ENCODE measurements around the gene MAZ. TPM values are rescaled to one million over a fixed set of nuclear protein-coding genes. Genes with fewer than 3 reads are reported as not detected.
A peak's percentile ranks its signal among the peaks of the same experiment; 100 is the strongest.
"Not testable (repeated sequence)": the region's sequence is repeated elsewhere in the genome, so short reads cannot be mapped to it uniquely, and the experiment has no call there.

Gene MAZ
- total RNA-seq, 2 experiments from 2014 or later: 427 to 438 TPM

DNA sequence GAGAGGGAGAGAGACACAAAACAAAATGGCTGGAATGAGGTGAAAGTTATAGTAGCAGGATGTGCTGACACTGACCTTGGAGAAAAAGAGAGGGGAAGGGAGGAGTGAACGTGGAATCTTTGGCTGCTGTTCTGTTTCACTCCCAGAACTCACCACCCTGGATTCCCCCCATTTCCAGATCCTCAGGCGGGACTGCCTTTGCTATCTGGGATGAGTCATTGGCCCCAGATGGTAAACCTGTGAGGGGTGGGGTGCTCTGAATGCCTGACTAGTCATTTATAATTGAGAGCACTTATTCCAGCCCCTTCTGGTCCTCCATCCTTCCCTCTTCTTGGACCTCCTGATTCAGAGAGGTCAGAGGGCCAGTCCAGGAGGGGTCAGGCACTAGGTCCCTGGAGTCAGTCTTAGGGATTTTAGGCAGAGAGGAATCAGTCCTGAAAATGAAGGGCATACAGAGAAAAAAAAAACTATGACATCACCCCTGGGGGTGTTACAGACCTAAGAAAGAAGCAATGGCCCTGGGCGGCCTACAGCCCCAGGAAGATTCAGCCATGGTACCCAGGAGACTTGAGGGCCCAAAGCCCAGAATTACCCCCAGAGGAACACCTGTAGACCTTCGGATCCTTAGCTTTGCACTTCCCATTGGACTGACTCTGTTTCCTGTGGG is 30.5 kb upstream of the MAZ start:
- Mint-ChIP-seq H3K9me3 (no peaks in the 10 kb centered on the region), H3K4me3 (no peak overlapping the region), H3K27ac (no peak overlapping the region), H3K36me3 (no peaks in the 10 kb centered on the region), H3K27me3 (no peaks in the 10 kb centered on the region), H3K4me1 (peaks cover 15% of the 10 kb centered on the region)
- DNase-seq: no peak

DNA sequence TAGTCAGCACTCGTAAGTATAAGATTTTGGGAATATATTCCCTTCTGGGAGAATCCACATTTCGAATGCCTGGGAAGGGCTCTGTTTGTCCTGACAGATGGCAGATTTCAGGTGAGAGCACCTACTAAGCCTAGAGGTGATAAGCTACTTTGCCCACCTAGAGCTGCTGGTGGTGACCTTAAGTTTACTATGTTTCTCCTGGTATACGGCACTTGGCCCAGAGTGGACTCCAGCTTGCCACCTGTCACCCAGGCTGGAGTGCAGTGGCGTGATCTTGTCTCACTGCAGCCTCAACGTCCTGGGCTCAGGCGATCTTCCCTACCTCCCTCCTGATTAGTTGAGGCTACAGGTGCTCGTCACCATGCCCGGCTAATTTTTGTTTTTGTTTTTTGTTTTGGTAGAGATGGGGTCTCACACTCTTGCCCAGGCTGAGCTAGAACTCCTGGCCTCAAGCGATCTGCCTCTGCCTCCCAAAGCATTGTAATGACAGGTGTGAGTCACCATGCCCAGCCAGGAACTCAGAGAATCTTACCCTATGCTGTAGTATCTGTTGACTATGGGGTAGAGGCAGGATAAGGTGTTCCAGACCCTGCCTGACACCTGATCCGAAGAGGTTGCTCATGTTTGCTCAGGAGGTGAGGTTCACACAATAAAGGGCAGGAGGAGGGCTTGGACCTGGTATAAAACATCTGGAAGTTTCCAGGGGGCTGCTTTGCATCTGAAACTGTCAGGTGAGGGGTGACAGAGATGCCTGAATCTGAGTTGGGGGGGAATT is 28.6 kb upstream of the MAZ start, which contains the start of gene ZG16:
Gene ZG16 (plus strand): TSS at position 681 of the 775 bp plus-strand sequence. CDS start 1,011 bp downstream, outside the sequence.
- Mint-ChIP-seq H3K27me3 (no peaks in the 10 kb centered on the region), H3K4me3 (no peak within 1 kb of the TSS), H3K36me3 (no peaks in the 10 kb centered on the region), H3K9me3 (no peaks in the 10 kb centered on the region), H3K27ac (no peak within 1 kb of the TSS), H3K4me1 (peaks cover 17% of the 10 kb centered on the region)
- no peak for DNase-seq

DNA sequence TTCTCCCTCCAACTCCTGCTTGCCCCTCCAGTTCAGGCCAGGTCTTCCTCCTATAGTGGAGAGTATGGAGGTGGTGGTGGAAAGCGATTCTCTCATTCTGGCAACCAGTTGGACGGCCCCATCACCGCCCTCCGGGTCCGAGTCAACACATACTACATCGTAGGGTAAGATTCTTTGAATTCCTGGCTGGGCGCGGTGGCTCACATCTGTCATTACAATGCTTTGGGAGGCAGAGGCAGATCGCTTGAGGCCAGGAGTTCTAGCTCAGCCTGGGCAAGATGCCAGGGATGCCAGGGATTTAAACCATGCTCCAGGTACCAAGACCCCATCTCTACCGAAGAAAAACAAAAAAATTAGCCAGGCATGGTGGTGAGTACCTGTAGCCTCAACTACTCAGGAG is 26.9 kb upstream of the MAZ start:
- H3K4me3 Mint-ChIP-seq: no peak overlapping the region
- H3K4me1 Mint-ChIP-seq: peaks cover 27% of the 10 kb centered on the region
- no peak overlapping the region for H3K27ac Mint-ChIP-seq
- H3K27me3 Mint-ChIP-seq: no peaks in the 10 kb centered on the region
- no peaks in the 10 kb centered on the region for H3K36me3 Mint-ChIP-seq
- DNase-seq: no peak
- H3K9me3 Mint-ChIP-seq: peaks cover 5% of the 10 kb centered on the region

DNA sequence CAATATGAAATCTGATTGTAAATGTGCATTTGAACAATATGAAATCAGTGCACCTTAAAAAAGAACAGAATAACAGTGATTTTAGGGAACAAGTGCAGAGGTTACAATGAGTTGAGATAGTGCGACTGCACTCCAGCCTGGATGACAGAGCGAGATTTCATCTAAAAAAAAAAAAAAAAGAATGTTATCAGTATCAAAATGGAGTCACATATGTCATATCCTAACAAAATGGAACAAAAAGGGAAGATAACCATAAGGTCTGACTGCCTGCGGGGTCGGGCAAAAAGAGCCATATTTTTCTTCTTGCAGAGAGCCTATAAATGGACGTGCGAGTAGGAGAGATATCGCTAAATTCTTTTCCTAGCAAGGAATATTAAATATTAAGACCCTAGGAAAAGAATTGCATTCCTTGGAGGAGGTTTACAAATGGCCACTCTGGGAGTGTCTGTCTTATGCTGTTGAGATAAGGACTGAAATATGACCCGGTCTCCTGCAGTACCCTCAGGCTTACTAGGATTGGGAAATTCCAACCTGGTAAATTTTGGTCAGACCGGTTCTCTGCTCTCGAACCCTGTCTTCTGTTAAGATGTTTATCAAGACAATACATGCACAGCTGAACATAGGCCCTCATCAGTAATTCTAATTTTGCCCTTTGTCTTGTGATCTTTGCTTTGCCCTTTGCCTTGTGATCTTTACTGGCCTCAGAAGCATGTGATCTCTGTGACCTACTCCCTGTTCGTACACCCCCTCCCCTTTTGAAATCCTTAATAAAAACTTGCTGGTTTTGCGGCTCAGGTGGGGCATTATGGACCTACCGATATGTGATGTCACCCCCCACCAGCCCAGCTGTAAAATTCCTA is 23.0 kb upstream of the MAZ start:
- not testable (repeated sequence) for H3K36me3 Mint-ChIP-seq, H3K27ac Mint-ChIP-seq, H3K4me3 Mint-ChIP-seq, H3K9me3 Mint-ChIP-seq, DNase-seq, H3K27me3 Mint-ChIP-seq
- peaks cover 30% of the 10 kb centered on the region for H3K4me1 Mint-ChIP-seq

DNA sequence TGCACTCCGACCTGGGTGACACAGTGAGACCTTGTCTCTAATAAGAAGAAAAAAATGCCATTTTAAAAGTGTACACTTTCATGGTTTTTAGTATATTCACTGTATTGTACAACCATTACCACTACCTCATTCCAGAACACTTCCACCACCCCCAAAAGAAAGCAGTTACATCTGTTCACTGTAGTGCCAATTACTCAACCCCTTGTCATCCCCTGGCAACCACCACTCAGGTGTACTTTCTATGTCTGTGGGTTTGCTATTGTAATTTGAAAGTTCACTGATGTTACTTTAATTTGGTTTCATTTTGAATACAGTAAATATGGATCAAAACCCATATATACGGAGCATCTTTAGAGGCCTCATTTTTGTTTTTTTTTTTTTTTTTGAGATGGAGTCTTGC is 22.2 kb upstream of the MAZ start:
- Mint-ChIP-seq H3K27ac (peak overlapping the region; percentile 11), H3K9me3 (peaks cover 5% of the 10 kb centered on the region), H3K36me3 (no peaks in the 10 kb centered on the region), H3K4me3 (no peak overlapping the region), H3K4me1 (peaks cover 33% of the 10 kb centered on the region), H3K27me3 (no peaks in the 10 kb centered on the region)
- peak; percentile 35 for DNase-seq

DNA sequence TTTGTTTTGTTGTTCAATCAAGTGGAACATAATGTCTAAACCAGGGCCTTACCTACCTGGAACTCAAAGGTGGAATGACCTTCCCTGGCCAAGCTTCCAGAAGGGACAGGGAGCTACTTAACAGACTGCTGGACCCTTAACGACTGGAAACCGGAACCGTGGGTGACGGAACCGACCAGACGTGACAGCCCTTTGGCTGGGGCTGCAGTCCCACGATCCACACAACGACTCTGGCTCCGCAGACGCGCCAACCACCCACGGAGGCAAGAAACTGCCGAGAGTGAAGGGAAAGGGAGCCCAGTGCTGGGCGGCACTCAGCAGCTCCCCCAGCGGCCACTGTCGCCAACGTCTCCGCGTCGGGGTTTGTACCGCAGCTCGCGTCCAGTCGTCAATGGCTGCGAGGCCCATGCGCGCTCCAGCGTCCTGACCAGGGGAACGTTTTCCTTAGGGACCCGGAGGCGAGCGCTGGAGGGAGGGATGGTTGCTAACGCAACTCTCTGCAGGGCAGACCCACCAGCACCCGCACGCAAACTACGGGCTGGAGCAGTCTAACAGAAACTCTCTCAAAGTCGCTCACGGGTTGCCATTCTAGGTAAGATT is 21.3 kb upstream of the MAZ start:
- Mint-ChIP-seq H3K4me3 (peak overlapping the region; percentile 40), H3K27me3 (no peaks in the 10 kb centered on the region), H3K4me1 (peaks cover 36% of the 10 kb centered on the region), H3K9me3 (peaks cover 5% of the 10 kb centered on the region), H3K36me3 (no peaks in the 10 kb centered on the region), H3K27ac (peak overlapping the region; percentile 42)
- peak; percentile 72 for DNase-seq

DNA sequence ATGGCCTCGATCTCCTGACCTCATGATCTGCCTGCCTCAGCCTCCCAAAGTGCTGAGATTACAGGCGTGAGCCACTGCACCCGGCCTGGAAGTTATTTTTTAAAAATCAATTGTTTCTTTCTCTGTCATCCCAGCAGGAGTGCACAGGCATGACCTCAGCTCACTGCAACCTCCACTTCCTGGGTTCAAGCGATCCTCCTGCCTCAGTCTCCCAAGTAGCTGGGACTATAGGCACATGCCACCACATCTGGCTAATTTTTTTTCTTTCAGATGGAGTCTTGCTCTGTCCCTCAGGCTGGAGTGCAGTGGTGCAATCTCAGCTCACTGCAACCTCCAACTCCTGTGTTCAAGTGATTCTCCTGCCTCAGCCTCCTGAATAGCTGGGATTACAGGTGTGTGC is 19.2 kb upstream of the MAZ start:
- not testable (repeated sequence) for H3K9me3 Mint-ChIP-seq, H3K27me3 Mint-ChIP-seq, DNase-seq, H3K27ac Mint-ChIP-seq, H3K4me3 Mint-ChIP-seq
- Mint-ChIP-seq H3K4me1 (peaks cover 37% of the 10 kb centered on the region), H3K36me3 (peaks cover 16% of the 10 kb centered on the region)

DNA sequence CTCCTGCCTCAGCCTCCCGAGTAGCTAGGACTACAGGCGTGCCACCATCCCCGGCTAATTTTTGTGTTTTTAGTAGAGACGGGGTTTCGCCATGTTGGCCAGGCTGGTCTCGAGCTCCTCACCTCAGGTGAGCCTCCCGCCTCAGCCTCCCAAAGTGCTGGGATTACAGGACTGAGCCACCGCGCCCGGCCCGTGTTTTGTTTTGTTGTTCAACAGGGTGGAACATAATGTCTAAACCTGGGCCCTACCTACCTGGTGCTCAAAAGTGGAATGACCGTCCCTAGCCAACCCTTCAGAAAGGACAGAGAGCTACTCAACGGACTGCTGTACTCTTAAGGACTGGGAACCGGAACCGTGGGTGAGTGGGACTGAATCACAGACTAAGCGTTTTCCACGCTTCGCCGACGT is 16.6 kb upstream of the MAZ start:
- H3K27me3 Mint-ChIP-seq: no peaks in the 10 kb centered on the region
- peak overlapping the region; percentile 98 for H3K27ac Mint-ChIP-seq
- peaks cover 41% of the 10 kb centered on the region for H3K4me1 Mint-ChIP-seq
- no peaks in the 10 kb centered on the region for H3K9me3 Mint-ChIP-seq
- peaks cover 31% of the 10 kb centered on the region for H3K36me3 Mint-ChIP-seq
- H3K4me3 Mint-ChIP-seq: peak overlapping the region; percentile 90
- DNase-seq: no peak

DNA sequence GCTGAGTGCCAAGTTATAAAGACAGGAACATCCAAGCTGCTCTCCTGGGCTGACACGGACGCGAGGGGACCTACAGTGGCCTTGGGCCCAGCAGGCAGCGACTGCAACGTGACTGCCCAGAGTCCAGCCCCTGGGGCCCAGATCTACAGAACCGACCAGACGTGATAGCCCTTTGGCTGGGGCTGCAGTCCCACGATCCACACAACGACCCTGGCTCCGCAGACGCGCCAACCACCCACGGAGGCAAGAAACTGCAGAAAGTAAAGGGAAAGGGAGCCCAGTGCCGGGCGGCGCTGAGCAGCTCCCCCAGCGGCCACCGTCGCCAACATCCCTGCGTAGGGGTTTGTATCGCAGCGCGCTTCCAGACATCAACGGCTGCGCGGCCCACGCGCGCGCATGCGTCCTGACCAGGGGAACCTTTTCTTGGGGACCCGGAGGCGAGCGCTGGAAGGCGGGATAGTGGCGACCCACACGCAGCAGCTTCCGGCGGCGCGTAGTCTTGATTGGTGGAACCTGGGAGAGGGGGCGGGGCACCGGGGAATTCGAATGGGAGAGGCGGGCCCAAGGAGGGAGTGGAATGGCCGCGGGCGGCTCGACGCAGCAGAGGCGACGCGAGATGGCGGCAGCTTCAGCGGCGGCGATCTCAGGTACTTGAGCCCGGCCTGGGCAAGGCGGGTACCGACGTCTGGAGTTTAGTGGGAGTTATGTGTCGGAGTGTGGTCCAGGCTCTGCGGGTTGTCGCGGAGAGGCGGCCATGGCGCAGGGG is 16.0 kb upstream of the MAZ start, which contains the start of gene KIF22:
Gene KIF22 (plus strand): TSS at position 569 of the 766 bp plus-strand sequence. CDS start 9 bp downstream, at position 578.
- Mint-ChIP-seq H3K36me3 (peaks cover 31% of the 10 kb centered on the region), H3K27ac (peak within 1 kb of the TSS; percentile 98), H3K27me3 (no peaks in the 10 kb centered on the region), H3K4me1 (peaks cover 36% of the 10 kb centered on the region), H3K4me3 (peak within 1 kb of the TSS; percentile 90), H3K9me3 (no peaks in the 10 kb centered on the region)
- peak; percentile 100 for DNase-seq

DNA sequence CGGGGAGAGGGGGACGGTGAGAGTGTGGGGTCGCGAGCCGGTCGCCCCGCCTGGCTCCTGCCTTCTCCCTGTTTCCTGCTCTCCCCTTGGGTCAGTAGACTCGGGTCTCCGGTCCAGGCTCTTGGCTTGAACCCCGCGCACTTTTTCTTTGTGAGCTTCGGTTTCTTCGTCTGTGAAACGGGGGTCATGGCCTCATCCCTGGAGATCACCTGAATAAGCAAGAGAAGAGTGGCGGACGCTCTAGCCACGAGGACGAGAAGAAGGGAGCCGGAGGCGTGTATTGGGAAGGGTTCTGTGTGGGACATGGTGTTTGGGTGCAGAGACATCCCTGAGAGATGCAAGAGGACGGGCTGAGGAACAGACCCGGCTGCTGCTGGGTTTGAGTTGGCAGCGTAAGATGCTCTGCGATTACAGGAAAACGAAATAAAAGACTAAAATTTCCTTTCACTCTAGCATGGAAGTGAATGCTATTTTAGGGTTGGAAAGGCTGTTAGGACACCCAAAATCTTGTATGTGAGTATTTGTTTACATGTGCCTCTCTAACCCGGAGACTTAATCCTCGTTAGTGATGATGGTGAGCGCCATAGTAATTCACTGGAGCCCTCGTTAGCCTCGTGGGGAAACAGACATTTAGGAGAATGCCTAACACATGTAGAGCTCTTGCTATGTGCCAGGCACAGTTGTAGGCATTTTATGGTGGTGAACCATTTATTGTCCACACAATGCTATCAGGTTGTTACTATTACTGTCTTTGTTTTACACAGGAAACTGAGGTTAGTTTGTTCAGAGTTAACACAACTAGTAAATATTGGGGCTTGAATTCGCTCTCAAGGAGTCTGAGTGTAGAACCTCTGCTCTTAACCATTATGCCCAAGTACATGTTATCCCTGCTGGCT is 15.1 kb upstream of the MAZ start:
- Mint-ChIP-seq H3K4me1 (peaks cover 32% of the 10 kb centered on the region), H3K4me3 (peak overlapping the region; percentile 90), H3K27ac (peak overlapping the region; percentile 98), H3K36me3 (peaks cover 37% of the 10 kb centered on the region), H3K27me3 (no peaks in the 10 kb centered on the region), H3K9me3 (no peaks in the 10 kb centered on the region)
- no peak for DNase-seq

DNA sequence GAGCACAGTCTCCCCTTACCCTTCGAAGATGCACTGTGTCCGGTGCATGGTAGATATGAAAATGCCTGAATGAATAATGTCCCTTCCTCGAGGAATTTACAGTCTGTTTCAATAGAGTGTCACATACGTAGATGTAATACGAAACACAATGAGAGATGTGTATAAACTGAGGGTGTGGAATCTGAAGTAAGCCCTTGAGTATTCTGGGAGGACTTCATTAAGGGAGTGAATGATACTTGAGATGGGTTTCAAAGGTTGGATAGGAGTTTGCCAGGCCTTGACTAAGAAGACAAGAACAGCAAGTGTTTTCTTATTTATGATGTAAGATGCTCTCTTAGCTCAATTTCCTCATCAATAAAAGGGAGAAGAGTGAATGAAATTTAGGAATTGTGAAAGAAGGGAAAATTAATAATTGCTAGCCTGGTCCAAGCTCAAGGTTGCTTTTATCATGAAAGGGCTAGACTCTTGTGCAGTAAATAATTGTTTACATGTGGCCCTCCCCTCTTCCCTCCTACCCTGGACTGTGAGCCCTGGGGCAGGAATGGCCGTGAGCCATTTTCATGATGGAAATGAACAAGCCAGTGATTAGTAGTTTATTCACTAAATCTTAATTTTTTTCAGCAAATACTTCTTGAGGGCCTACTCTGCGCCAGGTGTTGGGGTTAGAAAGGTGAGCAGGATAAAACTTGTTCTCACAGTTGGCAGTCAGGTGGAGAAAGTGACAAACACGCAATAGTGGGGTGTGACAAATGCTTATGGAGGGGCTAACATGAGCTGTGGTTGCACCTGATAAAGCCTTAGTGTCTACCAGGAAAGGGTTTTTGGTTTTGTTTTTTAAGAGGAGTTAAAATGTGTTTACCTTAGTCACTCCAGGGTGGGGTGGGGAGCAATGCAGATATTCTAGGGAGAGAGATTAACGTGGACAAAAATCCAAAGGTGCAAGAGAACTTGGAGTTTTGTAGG is 14.2 kb upstream of the MAZ start:
- DNase-seq: no peak
- peaks cover 31% of the 10 kb centered on the region for H3K4me1 Mint-ChIP-seq
- peaks cover 41% of the 10 kb centered on the region for H3K36me3 Mint-ChIP-seq
- H3K4me3 Mint-ChIP-seq: peak overlapping the region; percentile 90
- no peaks in the 10 kb centered on the region for H3K9me3 Mint-ChIP-seq
- peak overlapping the region; percentile 98 for H3K27ac Mint-ChIP-seq
- H3K27me3 Mint-ChIP-seq: no peaks in the 10 kb centered on the region

DNA sequence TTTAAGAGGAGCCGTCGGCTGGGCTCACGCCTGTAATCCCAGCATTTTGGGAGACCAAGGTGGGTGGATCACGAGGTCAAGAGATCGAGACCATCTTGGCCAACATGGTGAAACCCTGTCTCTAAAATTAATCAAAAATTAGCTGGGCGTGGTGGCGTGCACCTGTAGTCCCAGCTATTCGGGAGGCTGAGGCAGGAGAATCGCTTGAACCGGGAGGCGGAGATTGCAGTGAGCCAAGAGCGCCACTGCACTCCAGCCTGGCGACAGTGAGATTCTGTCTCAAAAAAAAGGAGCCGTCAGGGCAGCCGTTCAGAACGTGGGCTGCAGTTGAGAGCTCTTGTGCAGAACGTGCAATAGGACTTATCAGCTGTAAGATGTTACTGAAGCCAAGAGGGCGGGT is 13.2 kb upstream of the MAZ start:
- H3K4me1 Mint-ChIP-seq: peaks cover 31% of the 10 kb centered on the region
- DNase-seq, H3K9me3 Mint-ChIP-seq, H3K4me3 Mint-ChIP-seq, H3K27ac Mint-ChIP-seq, H3K27me3 Mint-ChIP-seq: not testable (repeated sequence)
- H3K36me3 Mint-ChIP-seq: peaks cover 45% of the 10 kb centered on the region
